HG02763 (cell line): ENCODE results near the gene PLXNC1.

ENCODE experiments used
- ATAC-seq: cut with Tn5 transposase; IDR thresholded peaks from one replicate; pipeline ENCODE4 v1.9.1; 2021; ENCODE audit warnings: mild to moderate bottlenecking, moderate library complexity; ENCODE audit not compliant: unreplicated experiment

The PLXNC1 gene

GRCh38 chr12:94157181-94157580 is 8.8 kb downstream of the PLXNC1 start:
- no peak for ATAC-seq

- ATAC-seq: peak; percentile 75
Observed at GRCh38 chr12:94157981-94158411, 9.6 kb downstream of the PLXNC1 start.

GRCh38 chr12:94158666-94159065 is 10.3 kb downstream of the PLXNC1 start:
- ATAC-seq: no peak

- no peak for ATAC-seq
Observed at GRCh38 chr12:94162108-94162507, 13.7 kb downstream of the PLXNC1 start.

- no peak for ATAC-seq
Observed at GRCh38 chr12:94163850-94164249, 15.5 kb downstream of the PLXNC1 start.

GRCh38 chr12:94165138-94165537 is 16.8 kb downstream of the PLXNC1 start:
- no peak for ATAC-seq

GRCh38 chr12:94165670-94166364 is 17.4 kb downstream of the PLXNC1 start:
- no peak for ATAC-seq

- ATAC-seq: no peak
Observed at GRCh38 chr12:94167071-94167755, 18.8 kb downstream of the PLXNC1 start.

GRCh38 chr12:94167756-94168416 is 19.5 kb downstream of the PLXNC1 start:
- ATAC-seq: no peak

GRCh38 chr12:94169495-94169894 is 21.1 kb downstream of the PLXNC1 start:
- no peak for ATAC-seq

GRCh38 chr12:94169966-94170689 is 21.8 kb downstream of the PLXNC1 start:
- ATAC-seq: no peak

- ATAC-seq: no peak
Observed at GRCh38 chr12:94170690-94171594, 22.6 kb downstream of the PLXNC1 start.

- ATAC-seq: no peak
Observed at GRCh38 chr12:94171595-94171930, 23.2 kb downstream of the PLXNC1 start.

GRCh38 chr12:94172031-94172430 is 23.7 kb downstream of the PLXNC1 start:
- ATAC-seq: no peak

GRCh38 chr12:94172973-94173372 is 24.6 kb downstream of the PLXNC1 start:
- ATAC-seq: no peak

- peak; percentile 64 for ATAC-seq
Observed at GRCh38 chr12:94173660-94174265, 25.4 kb downstream of the PLXNC1 start.

- ATAC-seq: no peak
Observed at GRCh38 chr12:94174576-94174975, 26.2 kb downstream of the PLXNC1 start.

- no peak for ATAC-seq
Observed at GRCh38 chr12:94175763-94176668, 27.6 kb downstream of the PLXNC1 start.

GRCh38 chr12:94178054-94178453 is 29.7 kb downstream of the PLXNC1 start:
- ATAC-seq: no peak
